ENCODE measurements around the gene LRP1.

LRP1 gene

GRCh38 chr12:57240926-57241401, 112.7 kb downstream of the LRP1 start:
- no peak for FAIRE-seq

GRCh38 chr12:57241402-57242310, 113.4 kb downstream of the LRP1 start:
- FAIRE-seq = no peak

DNA sequence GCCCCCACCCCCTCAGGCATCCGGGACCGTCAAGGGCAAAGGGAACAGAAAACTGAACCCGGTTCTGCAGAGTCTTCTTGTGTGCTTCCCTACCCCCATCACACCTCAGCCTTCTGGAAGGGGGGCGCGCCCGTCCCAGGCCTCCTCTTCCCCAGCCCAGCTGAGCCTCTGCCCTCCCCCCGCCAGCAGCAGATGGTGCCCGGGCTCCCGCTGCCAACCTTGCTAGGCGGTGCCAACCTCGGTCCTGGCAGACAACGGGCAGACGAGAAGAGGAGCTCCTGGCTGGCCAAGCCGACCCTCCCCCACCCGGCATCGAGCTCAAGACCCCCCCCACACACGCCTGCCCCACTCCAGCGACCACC, 114.0 kb downstream of the LRP1 start:
- FAIRE-seq = no peak

GRCh38 chr12:57242691-57243454, 114.6 kb downstream of the LRP1 start:
- no peak for FAIRE-seq

DNA sequence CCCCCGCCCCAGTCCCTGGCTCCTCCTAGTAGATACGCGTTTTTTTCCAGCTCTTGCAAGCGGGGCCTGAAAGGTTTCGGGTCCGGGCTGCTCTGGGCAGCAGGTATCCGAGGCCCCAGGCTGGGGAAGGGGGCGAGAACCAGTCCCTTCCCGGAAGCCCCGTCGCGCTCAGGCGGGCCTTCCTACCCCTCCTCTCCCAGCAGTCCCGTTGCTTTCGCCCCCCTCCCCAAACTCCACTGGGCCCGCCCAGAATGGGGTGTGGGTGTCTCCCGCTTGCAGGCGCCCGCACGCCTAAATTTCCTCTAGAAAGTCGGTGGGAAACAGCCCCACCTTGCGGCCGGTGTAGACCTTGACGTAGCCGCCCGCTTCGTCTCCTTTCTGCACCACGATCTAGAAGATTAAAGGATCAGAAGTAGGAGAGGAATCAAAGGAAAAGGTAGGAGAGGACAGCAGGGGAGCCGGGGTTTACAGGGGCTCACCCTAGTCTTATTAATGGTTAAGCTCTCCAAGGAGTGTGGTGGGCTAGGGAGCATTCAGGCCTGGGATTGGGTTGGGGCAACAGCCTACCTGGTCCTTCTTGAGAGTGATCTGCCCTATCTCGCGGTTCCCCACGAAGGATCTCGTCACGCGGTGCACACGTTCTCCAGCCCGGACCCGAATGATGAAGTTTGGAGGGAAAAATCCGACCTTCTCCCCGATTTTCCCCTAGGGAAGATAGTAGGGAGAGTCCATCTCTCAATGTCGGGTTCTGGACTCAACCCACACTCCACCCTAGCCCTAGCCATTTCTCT, 115.4 kb downstream of the LRP1 start:
- no peak for FAIRE-seq

GRCh38 chr12:57244312-57244696, 116.0 kb downstream of the LRP1 start:
- no peak for FAIRE-seq

DNA sequence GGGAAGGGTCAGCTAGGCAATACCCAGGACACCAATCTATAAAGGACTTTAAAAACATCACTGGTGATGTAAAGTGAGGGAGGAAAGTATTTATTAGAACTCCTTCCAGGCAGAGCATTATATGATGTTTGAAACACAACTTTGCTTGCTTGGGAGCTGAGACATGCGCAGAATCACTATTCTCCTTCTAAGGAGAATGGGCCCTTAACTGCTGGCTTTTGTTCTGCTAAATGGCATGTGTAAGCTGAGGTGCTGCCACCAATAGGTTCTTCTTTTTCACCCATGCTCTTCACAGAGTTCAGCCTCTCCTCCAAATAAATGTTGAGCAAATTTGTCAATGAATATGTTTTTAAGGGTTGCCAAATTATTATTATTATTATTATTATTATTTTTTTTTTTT, 118.8 kb downstream of the LRP1 start:
- no peak for FAIRE-seq

DNA sequence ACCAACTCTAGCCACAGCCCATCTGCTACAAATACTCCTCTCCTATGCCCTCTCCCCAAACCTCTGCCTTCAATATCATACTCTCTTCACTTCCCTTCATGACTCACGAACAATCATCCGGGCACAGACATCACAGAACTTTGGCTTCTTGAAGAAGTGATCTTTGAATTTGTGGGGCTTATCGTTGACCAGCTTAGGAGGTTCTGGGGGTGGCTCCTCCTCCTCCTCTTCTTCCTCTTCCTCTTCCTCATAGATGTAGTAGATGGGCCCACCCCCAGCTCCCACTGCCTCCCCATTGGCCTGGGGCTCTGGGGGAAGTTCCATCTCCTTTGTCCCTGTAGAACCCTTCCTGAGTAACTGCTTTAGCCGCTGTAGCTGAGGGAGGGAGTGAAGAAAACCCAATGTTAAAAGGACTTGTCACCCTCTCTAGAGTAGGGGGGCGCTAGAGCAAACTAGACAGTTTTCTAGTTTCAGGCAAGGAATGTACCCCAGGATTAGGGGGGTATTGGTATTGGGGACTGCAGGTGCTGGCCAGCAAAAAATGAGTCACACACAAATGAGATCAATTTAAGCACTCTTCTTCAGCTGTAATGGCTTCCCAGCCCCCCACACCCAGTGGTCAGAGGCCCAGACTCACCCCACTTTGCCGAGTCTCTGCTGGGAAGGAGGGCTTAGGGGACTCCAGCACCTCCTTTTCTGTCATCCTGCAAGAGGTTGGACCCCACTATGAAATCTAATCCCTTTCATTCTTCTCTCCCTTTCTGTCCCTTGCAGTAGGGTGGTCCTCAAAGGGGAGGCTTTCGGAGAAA, 120.9 kb downstream of the LRP1 start:
- FAIRE-seq = no peak

GRCh38 chr12:57250541-57250940, 122.3 kb downstream of the LRP1 start:
- no peak for FAIRE-seq

GRCh38 chr12:57250956-57251355, 122.7 kb downstream of the LRP1 start, which contains the start of gene STAC3:
Gene STAC3, minus strand, starts transcription at chr12:57251187. Its CDS starts 1,551 bp downstream, at chr12:57249636.
- no peak for FAIRE-seq

DNA sequence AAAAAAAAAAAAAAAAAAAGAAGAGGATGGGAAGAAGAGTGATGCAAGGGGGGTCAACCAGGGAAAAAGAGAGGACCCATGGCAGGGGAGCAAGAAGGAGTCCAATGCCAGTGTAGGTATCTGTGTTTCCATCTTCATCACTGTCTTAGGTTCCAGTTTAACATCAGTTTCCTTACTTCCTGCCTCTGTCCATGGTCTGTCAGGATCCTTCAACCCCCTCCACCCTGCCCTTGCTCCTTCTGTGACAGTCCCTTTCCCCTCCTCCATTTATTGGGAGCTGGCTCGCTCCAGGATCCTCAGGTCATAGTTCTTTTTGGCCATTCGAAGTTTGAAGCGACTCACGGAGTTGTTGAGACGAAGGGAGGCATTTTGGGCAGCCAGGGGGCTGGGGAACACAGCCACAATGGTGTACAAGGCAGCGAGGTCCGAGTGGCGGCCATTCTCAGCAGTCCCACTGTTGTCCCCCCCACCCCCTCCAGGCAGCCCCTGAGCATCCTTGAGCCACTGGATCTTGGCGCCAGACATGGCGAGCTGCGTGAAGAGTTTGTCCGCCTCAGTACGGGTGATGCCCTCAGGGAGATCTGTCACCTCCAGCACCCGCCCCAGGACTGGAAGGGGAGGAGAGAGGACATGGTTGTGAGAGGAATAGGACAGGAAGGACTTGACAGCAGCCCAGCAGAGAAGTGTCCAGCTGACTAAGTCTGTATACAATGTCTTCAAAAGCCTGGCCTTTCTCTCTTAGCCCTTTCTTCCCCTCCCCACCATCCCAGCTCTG, 126.4 kb downstream of the LRP1 start:
- FAIRE-seq = no peak

GRCh38 chr12:57255916-57256315, 127.6 kb downstream of the LRP1 start:
- FAIRE-seq = no peak

DNA sequence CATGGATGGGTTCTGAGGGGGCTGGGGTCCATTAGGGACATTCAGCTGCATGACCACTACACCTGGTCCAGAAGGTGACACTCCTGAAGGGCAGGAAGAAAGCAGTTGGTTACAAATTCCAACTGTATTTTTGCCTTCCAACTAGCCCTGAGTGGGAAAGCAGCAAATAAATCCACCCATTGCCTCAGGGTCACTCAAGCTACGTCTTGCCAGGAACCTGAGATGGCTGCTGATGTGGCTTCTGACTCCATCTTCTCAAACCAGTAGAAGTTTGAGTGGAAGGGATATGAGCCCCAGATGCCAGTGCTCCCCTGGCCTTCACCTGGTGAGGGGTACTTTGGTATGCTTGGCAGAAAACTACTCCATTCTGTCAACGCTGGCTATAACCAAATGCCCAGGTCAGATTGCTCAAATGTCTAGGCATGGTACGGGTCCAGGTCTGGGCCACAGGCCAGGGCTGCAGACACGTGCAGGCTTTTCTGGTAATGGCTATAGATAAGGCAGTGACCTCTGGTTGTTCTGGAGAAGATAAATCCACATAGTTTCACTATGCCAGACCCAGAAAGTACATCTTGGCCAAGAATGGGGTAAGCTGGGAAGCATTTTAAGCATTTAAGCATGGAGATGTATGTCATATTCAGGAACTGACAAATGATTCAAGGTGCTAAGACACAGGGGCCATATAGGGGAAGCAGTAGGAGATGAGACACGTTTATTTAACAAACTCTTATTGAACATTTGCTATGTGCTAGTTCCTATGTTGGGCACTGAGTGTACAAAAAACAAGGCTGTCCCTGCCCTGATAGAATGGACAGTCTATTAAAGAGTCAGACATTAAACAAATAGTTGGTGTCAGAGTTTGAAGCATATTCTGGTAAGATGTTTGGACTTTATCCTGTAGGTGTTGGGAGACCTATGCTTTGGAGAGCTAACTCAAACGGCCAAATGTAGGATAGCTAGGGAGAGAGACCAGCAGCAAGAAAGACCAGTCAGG, 131.0 kb downstream of the LRP1 start:
- no peak for FAIRE-seq

- no peak for FAIRE-seq
Observed at GRCh38 chr12:57260366-57260765, 132.1 kb downstream of the LRP1 start.

DNA sequence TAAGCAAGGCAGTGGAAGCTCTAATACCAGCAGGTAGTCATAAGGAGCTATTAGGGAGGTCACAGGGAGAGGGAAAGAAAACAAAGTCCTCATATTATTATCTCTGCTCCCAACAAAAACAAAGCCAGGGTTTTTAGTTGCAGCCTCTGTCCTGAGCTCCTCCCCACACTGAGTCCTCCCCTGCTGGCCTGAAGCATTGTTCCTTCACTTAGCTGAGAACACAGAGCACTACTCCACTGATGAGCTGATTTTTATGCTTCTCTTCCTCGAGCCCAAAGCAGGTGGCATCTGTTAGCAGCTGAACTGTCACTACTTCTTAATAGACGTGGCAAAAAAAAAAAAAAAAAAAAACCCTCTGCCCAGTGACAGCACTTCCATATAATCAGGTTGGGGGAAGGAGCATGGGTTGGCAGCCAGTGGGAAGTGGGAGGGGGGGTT, 133.2 kb downstream of the LRP1 start:
- no peak for FAIRE-seq

DNA sequence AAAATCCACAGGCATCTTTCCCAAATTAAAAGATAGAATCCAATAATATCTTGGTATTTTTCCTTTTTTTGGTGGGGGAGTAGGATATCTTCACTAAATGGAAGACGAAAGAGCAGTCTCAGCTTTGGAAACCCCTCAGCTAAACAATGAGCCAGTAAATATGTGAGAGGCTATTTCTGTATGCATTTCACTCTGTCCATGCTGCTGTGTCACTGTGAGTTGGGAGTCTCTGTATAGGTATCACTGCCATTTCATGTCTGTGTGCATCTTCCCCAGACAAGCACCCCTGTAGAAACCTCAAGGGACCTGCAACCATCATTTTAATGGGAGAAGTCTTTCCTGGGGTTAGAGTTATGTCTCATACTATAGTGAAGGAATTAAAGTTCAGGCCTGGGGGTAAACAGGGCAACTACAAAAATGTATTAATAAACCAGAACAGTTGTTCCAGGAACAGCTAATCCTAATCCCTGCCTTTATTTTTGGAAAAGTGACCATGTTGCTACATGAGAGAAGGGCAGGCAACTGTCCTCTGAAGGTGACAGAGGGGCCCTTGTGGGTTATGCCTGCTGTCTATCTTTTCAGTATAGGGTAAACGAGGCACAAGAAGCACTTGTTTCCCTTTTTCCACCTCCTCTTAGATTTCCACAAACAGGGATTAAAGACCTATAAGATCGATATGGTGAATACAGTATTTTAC, 134.0 kb downstream of the LRP1 start:
- FAIRE-seq = no peak

All from endometrium (tissue), 2 donors.